NCI-H82 (cell line): Measurements from ENCODE around the gene C9orf43.
"Not testable (repeated sequence)": the region's sequence is repeated elsewhere in the genome, so short reads cannot be mapped to it uniquely, and the experiment has no call there.

ENCODE experiments used
- DNase-seq: peaks from one replicate; lab custom pipeline; 2025; lab: John Stamatoyannopoulos, UW

C9orf43 gene

GRCh38 chr9:113381909-113382411 lies 28.6 kb upstream of the C9orf43 start:
- DNase-seq = no peak

- DNase-seq = no peak
Observed at GRCh38 chr9:113386571-113387393, 23.8 kb upstream of the C9orf43 start.

GRCh38 chr9:113387560-113388230 lies 22.9 kb upstream of the C9orf43 start:
- DNase-seq = no peak

GRCh38 chr9:113388833-113389232 lies 21.7 kb upstream of the C9orf43 start:
- no peak for DNase-seq

GRCh38 chr9:113389451-113389850 lies 21.1 kb upstream of the C9orf43 start:
- no peak for DNase-seq

- DNase-seq = no peak
Observed at GRCh38 chr9:113390192-113390960, 20.2 kb upstream of the C9orf43 start.

- DNase-seq = no peak
Observed at GRCh38 chr9:113391917-113392316, 18.6 kb upstream of the C9orf43 start.

GRCh38 chr9:113393281-113393680 lies 17.3 kb upstream of the C9orf43 start:
- DNase-seq = no peak

GRCh38 chr9:113395000-113395861 lies 15.3 kb upstream of the C9orf43 start:
- DNase-seq = no peak

GRCh38 chr9:113397203-113397631 lies 13.3 kb upstream of the C9orf43 start:
- DNase-seq = no peak

GRCh38 chr9:113398796-113399195 lies 11.8 kb upstream of the C9orf43 start:
- no peak for DNase-seq

- DNase-seq = no peak
Observed at GRCh38 chr9:113399646-113400200, 10.8 kb upstream of the C9orf43 start.

- peak; percentile 99 for DNase-seq
Observed at GRCh38 chr9:113401027-113401792, 9.3 kb upstream of the C9orf43 start, which contains the start of gene ALAD. ALAD (minus strand) TSS chr9:113401284; CDS start chr9:113393559, 7,725 bp downstream.

GRCh38 chr9:113403646-113404045 lies 6.9 kb upstream of the C9orf43 start:
- DNase-seq = no peak

GRCh38 chr9:113406353-113406752 lies 4.2 kb upstream of the C9orf43 start:
- not testable (repeated sequence) for DNase-seq

GRCh38 chr9:113406873-113407511 lies 3.6 kb upstream of the C9orf43 start:
- peak; percentile 76 for DNase-seq

GRCh38 chr9:113409481-113409880 lies 1.1 kb upstream of the C9orf43 start:
- DNase-seq = peak; percentile 41

GRCh38 chr9:113409883-113410206 lies 702 bp upstream of the C9orf43 start:
- DNase-seq = no peak

- DNase-seq = no peak
Observed at GRCh38 chr9:113416149-113416721, 5.7 kb downstream of the C9orf43 start.
